Kidney epithelial cell (primary cell): ENCODE measurements around the gene RXRA. TPM values are rescaled to one million over a fixed set of nuclear protein-coding genes. Genes with fewer than 3 reads are reported as not detected.

Experiments
- DNase-seq: peaks from one replicate; pipeline ENCODE4 v3.0.0-alpha.2; 2010; ENCODE audit warnings: low read depth
- H3K27me3 ChIP-seq: 2 replicates; pipeline ENCODE4 v1.6.0; 2011; ENCODE audit warnings: low read length; ENCODE audit not compliant: control insufficient read depth, insufficient read depth
- H3K36me3 ChIP-seq: 2 replicates; pipeline ENCODE4 v1.5.1; 2011; ENCODE audit warnings: low read length; ENCODE audit not compliant: control insufficient read depth, insufficient read depth
- H3K4me3 ChIP-seq: 2 replicates; pipeline ENCODE4 v1.5.1; 2011; ENCODE audit warnings: low read depth, mild to moderate bottlenecking, control low read depth, low read length
- CTCF ChIP-seq: IDR thresholded peaks from 2 replicates; pipeline ENCODE4 v1.5.1; 2011; ENCODE audit warnings: mild to moderate bottlenecking, moderate library complexity, low read length, control low read depth, inconsistent platforms; ENCODE audit not compliant: insufficient read depth, poor library complexity, severe bottlenecking
- total RNA-seq: library from RNA; depleted of rRNA; stranded (reverse); fragments of >200 nt; gene quantifications from 2 replicates; pipeline ENCODE4 v1.2.3, GENCODE V29; 2015

The RXRA gene
- total RNA-seq, 1 donor from 2014 or later = 15.0 TPM

DNA sequence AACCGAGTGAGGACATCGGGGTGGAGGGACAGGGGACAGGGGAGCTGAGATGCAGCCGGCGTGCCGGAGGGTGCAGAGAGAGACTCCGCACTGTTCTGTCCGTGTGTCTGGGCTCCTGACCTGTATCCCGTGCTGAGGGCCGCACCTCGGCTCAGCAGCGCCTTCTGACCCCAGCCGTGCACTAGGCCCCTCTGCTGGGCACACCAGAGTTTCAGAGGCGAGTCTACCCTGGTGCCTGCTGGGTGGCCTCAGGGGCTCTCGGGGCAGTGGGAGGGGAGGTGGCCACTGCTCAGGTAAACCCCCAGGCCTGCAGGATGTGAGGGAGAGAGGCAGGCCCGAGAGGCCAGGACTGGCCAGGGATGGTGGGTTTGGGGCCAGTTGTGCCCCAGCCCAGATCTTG is 100.2 kb downstream of the RXRA start:
- Histone ChIP-seq H3K4me3 (no peak overlapping the region), H3K36me3 (peaks cover 2% of the 10 kb centered on the region), H3K27me3 (no peaks in the 10 kb centered on the region)
- TF ChIP-seq CTCF = no peak
- DNase-seq = no peak

DNA sequence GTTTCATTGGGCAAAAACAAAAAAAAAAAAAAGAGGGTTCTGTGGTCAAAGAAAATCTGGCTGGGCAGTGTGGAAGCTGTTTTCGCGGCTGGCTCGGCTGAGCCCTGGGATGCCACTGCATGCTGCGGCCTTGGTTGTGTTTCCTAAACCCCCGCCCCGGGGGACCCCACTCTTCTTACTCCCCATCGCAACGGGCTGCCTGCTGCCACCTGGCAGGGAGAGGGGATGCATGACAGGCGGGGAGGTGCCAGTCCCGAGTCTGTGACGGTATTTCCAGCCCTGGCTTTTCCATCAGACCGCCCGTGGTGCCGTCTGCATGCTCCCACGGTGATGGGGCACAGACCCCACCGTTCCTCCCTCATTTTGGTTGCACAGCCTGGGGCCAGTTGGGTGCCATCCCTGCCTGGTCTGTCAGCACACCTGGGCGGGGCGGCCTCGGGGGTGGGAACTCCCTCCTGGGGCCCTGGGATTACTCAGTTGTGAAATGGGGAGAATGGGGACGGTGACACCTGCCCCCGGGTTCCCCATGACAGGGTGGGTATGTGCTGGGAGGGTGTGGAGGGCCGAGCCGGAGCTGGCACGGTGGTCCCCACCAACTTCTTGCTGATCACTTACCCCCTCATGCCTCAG is 101.0 kb downstream of the RXRA start:
- DNase-seq = no peak
- Histone ChIP-seq H3K36me3 (peaks cover 2% of the 10 kb centered on the region), H3K27me3 (no peaks in the 10 kb centered on the region), H3K4me3 (no peak overlapping the region)
- TF ChIP-seq CTCF = no peak

GRCh38 chr9:134428559-134428958 is 102.3 kb downstream of the RXRA start:
- no peak for TF ChIP-seq CTCF
- H3K27me3 ChIP-seq = no peaks in the 10 kb centered on the region
- no peak for DNase-seq
- no peak overlapping the region for H3K4me3 ChIP-seq
- H3K36me3 ChIP-seq = peaks cover 2% of the 10 kb centered on the region

GRCh38 chr9:134429007-134429406 is 102.8 kb downstream of the RXRA start:
- no peak for TF ChIP-seq CTCF
- peaks cover 2% of the 10 kb centered on the region for H3K36me3 ChIP-seq
- H3K4me3 ChIP-seq = no peak overlapping the region
- no peak for DNase-seq
- no peaks in the 10 kb centered on the region for H3K27me3 ChIP-seq

DNA sequence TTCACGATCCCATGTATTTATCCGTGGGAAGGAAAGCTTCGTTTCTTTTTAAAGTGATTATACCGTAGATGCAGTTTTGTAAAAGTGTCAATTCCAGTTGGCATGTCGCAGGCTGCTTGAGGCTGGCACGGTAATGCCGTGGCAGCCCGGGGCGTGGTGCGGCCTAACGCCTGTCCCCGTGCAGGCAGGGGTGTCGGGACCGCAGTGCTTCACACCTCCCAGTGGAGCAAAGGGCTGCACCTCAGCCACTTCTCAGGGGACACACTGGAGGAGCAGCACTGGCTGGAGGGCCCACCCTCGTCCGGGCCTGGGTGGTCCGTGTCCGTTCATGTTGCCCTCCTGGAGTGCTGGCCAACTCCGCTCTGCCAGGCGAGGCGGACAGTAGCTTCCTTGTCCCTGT is 103.2 kb downstream of the RXRA start:
- no peaks in the 10 kb centered on the region for H3K27me3 ChIP-seq
- DNase-seq = no peak
- TF ChIP-seq CTCF = no peak

GRCh38 chr9:134431095-134431494 is 104.8 kb downstream of the RXRA start:
- DNase-seq = no peak
- Histone ChIP-seq H3K27me3 (no peaks in the 10 kb centered on the region), H3K4me3 (no peak overlapping the region), H3K36me3 (peaks cover 2% of the 10 kb centered on the region)
- TF ChIP-seq CTCF = no peak

More for the DNA sequence above, 103.2 kb downstream of the RXRA start:
- H3K36me3 ChIP-seq = peaks cover 2% of the 10 kb centered on the region
- H3K4me3 ChIP-seq = no peak overlapping the region
